ENCODE measurements around the gene CASK.

CASK gene

GRCh38 chrX:41870719-41871151, 52.6 kb downstream of the CASK start:
- no peak overlapping the region for H3K4me3 ChIP-seq (ENCODE audit: low read depth, low read length)
- TF ChIP-seq CTCF (conservative IDR thresholded peaks at IDR 0.05; ENCODE audit: low read depth, low read length): no peak
- no peak for DNase-seq (ENCODE audit: low read depth)

GRCh38 chrX:41868392-41868977, 54.9 kb downstream of the CASK start:
- TF ChIP-seq CTCF (conservative IDR thresholded peaks at IDR 0.05; ENCODE audit: low read depth, low read length): no peak
- DNase-seq (ENCODE audit: low read depth): no peak
- no peak overlapping the region for H3K4me3 ChIP-seq (ENCODE audit: low read depth, low read length)

DNA sequence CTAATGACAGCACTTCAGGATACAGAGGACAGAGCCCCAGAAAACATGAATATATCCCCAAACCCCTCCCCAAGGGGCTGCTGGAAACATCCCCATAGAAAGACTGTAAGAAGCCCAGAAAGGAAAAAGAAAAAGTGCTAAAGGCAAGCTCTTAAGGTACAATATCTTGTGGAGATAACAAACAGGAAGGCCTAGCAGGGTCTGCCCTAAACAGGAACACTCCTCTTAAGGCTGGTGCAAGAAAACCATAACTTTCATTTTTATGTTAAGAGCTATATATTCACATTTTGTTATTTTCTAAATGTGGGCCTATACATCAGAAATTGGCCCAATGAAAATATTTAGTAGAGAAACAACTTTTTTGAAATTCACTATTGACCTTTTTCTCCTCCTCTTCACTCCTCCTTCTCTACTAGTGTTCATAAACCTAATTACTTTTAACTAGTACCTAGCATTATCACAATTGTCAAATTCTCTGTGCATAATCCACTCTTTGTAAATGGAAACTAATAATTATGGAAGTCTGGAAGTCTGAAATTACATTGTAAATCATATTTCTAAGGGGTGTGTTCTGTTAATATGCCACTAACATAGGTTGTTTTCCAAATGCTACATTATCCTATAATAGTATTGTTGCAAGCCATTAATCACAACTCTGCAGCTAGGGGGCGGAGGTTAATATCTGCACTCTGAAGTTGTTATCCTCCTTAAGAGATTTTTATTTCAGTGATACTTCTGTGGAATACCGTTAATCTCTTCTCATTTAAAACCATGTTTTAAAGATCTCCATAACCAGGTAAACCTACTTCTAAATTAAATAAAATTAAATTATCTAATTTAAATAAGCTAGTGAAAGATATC, 59.8 kb downstream of the CASK start:
- no peak for DNase-seq (ENCODE audit: low read depth)
- TF ChIP-seq CTCF (conservative IDR thresholded peaks at IDR 0.05; ENCODE audit: low read depth, low read length): no peak
- H3K4me3 ChIP-seq (ENCODE audit: low read depth, low read length): no peak overlapping the region

DNA sequence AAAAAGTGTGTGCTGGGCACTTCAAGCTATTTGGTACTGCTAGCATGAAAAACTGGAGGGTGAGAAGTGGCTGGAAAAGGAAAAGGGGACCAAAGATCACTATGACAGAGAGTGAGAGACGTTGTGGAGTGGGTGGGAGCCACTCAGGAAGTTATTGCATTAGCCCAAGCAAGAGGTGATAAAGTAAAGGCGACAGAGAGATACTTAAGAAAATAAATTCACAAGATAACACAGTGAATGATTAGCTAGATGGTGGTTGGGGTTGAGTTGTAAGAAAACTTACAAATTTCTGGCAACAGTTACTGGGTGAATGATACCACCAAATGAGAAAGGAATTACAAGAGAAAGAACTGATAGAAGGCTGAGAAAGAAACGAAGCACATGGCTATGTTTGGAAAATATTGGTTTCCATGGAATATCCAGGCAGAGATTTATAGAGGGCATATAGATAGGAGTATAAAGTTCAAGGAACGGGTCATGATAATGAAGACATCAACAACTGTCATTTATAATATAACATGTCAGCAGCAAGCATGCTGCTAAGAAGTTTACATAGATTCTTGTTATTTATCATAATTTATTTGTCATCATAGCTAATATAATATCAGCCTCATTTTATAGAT, 60.7 kb downstream of the CASK start:
- no peak for DNase-seq (ENCODE audit: low read depth)
- TF ChIP-seq CTCF (conservative IDR thresholded peaks at IDR 0.05; ENCODE audit: low read depth, low read length): no peak

GRCh38 chrX:41858161-41858775, 65.1 kb downstream of the CASK start:
- DNase-seq (ENCODE audit: low read depth): no peak
- no peak for TF ChIP-seq CTCF (conservative IDR thresholded peaks at IDR 0.05; ENCODE audit: low read depth, low read length)
- no peak overlapping the region for H3K4me3 ChIP-seq (ENCODE audit: low read depth, low read length)

More for the DNA sequence above, 60.7 kb downstream of the CASK start:
- no peak overlapping the region for H3K4me3 ChIP-seq (ENCODE audit: low read depth, low read length)

DNA sequence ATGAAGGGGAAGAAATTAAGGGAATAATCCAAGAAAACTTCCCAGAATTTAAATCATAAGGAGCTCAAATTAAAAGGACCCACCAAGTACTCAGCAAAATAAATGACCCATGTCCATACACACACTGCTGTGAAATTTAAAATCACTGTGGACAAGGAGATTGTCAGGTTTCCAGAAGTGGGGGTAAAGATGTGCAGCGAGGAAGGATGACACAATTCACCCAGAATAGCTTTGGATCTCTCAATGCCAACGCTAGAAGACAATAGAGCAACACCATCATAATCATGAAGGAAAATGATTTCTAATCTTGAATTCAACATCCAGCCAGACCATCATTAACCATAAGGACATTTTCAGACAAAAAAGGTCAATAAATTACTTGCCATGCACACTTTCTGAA, 65.7 kb downstream of the CASK start:
- no peak for DNase-seq (ENCODE audit: low read depth)
- no peak for TF ChIP-seq CTCF (conservative IDR thresholded peaks at IDR 0.05; ENCODE audit: low read depth, low read length)
- H3K4me3 ChIP-seq (ENCODE audit: low read depth, low read length): no peak overlapping the region
